ENCODE results near the gene PGAM5.

Gene PGAM5

GRCh38 chr12:132710405-132711079 is at the start of gene PGAM5:
Gene PGAM5, plus strand, starts transcription at chr12:132710842. Its CDS starts 35 bp downstream, at chr12:132710877.
- TF ChIP-seq, protein P1, sequence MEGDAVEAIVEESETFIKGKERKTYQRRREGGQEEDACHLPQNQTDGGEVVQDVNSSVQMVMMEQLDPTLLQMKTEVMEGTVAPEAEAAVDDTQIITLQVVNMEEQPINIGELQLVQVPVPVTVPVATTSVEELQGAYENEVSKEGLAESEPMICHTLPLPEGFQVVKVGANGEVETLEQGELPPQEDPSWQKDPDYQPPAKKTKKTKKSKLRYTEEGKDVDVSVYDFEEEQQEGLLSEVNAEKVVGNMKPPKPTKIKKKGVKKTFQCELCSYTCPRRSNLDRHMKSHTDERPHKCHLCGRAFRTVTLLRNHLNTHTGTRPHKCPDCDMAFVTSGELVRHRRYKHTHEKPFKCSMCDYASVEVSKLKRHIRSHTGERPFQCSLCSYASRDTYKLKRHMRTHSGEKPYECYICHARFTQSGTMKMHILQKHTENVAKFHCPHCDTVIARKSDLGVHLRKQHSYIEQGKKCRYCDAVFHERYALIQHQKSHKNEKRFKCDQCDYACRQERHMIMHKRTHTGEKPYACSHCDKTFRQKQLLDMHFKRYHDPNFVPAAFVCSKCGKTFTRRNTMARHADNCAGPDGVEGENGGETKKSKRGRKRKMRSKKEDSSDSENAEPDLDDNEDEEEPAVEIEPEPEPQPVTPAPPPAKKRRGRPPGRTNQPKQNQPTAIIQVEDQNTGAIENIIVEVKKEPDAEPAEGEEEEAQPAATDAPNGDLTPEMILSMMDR (IDR thresholded peaks at IDR 0.05; ENCODE audit: low read depth, low read length): no peak
- H3K4me3 ChIP-seq (ENCODE audit: low read depth, low read length): peak within 1 kb of the TSS; percentile 89

GRCh38 chr12:132660996-132661395 is 49.6 kb upstream of the PGAM5 start:
- TF ChIP-seq, protein P1 (IDR thresholded peaks at IDR 0.05; ENCODE audit: low read depth, low read length): no peak
- no peak overlapping the region for H3K4me3 ChIP-seq (ENCODE audit: low read depth, low read length)

GRCh38 chr12:132661972-132662371 is 48.7 kb upstream of the PGAM5 start:
- TF ChIP-seq, protein P1 (IDR thresholded peaks at IDR 0.05; ENCODE audit: low read depth, low read length): no peak
- H3K4me3 ChIP-seq (ENCODE audit: low read depth, low read length): no peak overlapping the region

- H3K4me3 ChIP-seq (ENCODE audit: low read depth, low read length): no peak overlapping the region
- TF ChIP-seq, protein P1 (IDR thresholded peaks at IDR 0.05; ENCODE audit: low read depth, low read length): no peak
Observed at GRCh38 chr12:132662901-132663755, 47.5 kb upstream of the PGAM5 start.

DNA sequence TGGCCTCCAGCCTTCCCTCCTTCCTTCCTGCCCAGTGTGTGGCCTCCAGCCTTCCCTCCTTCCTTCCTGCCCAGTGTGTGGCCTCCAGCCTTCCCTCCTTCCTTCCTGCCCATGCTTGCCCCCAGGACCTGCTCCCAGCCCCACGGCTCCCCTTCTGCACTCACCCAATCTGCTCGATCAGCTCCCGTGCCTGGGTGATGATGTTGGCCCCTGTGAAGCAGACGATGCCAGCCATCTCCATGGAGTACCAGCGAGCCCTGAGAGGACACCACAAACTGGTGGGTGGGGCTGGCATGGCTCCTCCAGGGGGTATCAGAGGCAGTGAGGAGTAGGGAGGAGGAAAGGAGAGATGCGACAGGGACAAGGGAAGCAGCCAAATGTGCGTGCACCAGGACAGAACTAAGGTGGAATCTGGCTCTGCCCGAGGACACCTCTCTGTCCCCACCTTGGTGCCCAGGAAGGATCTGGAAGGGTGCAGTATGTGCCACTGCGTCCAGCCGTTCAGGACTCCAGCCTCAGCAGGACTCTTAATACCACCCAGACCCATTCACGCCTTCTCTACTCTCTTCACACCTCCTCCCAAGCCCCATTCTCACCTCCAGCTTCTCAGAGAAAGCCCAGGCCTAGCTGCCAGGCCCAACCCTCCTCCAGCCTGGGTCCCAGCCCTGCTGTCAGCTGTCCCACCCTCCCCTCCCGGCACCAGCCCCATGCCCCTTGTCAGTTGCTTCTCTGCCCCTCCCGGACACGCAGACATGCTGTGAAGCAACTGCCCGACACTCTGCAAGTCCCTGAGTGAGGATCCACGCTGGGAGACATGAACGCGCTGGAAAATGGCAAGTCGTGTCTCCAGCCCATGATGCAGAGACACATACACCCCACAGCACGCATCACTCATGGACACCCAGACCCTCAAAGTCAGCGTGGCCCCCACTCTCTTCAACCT is 46.2 kb upstream of the PGAM5 start:
- no peak overlapping the region for H3K4me3 ChIP-seq (ENCODE audit: low read depth, low read length)
- TF ChIP-seq, protein P1 (IDR thresholded peaks at IDR 0.05; ENCODE audit: low read depth, low read length): no peak

DNA sequence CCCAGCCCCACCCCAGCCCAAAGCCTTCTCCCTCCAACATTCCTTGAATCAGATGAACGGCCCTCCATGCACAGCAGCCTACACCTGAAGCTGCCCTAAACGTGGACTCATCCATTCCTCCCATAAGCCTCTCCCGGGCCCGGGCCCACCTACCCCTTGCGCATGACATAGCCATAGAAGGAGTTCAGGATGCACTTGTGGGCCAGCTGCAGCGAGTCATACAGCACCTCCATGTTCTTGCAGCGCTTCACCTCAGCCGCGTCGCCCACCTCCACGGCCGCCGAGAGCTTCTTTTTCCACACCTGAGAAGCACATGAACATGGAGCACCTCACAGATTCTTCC is 45.5 kb upstream of the PGAM5 start:
- TF ChIP-seq, protein P1 (IDR thresholded peaks at IDR 0.05; ENCODE audit: low read depth, low read length): no peak

More for the DNA sequence above, 45.5 kb upstream of the PGAM5 start:
- no peak overlapping the region for H3K4me3 ChIP-seq (ENCODE audit: low read depth, low read length)

Data from WI38 (cell line).